ENCODE data around the gene INSM2.

DNA sequence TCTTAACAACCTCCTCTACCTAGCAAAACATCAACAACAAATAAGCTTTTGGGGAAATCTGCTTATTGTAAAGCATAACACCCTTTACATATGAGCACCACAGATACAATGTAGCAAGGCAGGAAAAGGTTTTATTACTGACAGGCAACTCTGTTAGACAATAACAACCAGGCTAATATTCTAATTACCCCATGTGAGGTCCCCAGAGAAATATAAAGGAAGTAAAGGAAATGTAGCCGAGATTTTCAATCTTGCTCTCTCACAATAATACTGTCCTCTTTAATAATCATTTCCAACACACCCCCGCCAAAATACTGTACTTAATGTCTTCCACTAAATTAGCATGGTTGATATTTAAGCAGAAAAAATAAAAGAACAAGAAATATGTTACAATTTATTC, 14.0 kb upstream of the INSM2 start:
- TF ChIP-seq, protein P1, sequence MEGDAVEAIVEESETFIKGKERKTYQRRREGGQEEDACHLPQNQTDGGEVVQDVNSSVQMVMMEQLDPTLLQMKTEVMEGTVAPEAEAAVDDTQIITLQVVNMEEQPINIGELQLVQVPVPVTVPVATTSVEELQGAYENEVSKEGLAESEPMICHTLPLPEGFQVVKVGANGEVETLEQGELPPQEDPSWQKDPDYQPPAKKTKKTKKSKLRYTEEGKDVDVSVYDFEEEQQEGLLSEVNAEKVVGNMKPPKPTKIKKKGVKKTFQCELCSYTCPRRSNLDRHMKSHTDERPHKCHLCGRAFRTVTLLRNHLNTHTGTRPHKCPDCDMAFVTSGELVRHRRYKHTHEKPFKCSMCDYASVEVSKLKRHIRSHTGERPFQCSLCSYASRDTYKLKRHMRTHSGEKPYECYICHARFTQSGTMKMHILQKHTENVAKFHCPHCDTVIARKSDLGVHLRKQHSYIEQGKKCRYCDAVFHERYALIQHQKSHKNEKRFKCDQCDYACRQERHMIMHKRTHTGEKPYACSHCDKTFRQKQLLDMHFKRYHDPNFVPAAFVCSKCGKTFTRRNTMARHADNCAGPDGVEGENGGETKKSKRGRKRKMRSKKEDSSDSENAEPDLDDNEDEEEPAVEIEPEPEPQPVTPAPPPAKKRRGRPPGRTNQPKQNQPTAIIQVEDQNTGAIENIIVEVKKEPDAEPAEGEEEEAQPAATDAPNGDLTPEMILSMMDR (IDR thresholded peaks at IDR 0.05) = no peak
- TF ChIP-seq POLR2A (IDR thresholded peaks at IDR 0.05) = no peak
